ENCODE measurements around the gene SDR9C7.
"Not testable (repeated sequence)": the region's sequence is repeated elsewhere in the genome, so short reads cannot be mapped to it uniquely, and the experiment has no call there.

SDR9C7 gene

DNA sequence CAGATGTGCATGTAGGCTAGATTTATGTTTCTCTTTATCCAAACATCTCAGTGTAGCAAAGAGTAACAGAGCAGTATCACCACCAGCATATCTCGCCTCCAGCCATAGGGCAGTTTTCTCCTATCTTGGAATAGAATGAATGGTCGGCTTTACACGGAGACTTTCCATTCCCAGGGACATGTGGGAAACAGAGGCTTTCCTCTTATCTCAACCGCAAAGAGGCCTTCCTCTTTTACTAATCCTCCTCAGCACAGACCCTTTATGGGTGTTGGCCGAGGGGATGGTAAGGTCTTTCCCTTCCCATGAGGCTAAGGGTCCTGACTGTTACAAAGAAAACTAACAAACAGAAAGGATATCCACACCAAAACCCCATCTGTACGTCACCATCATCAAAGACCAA lies 34.7 kb upstream of the SDR9C7 start:
- DNase-seq (ENCODE audit: low read depth in 1 of 2, low spot score in 1 of 2); H3K27me3 ChIP-seq (ENCODE audit: insufficient read depth, poor library complexity, severe bottlenecking); H3K27ac ChIP-seq (replicated peaks); H3K4me3 ChIP-seq (replicated peaks; ENCODE audit: insufficient read depth, low read length): not testable (repeated sequence)
- TF ChIP-seq SPI1 (IDR thresholded peaks at IDR 0.05; ENCODE audit: borderline replicate concordance, low read depth): peak; percentile 63

DNA sequence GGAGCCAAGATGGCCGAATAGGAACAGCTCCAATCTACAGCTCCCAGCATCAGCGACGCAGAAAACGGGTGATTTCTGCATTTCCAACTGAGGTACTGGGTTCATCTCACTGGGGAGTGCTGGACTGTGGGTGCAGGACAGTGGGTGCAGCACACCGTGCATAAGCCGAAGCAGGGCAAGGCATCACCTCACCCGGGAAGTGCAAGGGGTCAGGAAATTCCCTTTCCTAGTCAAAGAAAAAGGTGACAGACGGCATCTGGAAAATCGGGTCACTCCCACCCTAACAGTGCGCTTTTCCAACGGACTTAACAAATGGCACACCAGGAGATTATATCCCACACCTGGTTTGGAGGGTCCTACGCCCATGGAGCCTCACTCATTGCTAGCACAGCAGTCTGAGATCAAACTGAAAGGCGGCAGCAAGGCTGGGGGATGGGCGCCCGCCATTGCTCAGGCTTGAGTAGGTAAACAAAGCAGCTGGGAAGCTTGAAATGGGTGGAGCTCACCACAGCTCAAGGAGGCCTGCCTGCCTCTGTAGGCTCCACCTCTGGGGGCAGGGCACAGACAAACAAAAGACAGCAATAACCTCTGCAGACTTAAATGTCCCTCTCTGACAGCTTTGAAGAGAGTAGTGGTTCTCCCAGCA lies 31.9 kb upstream of the SDR9C7 start:
- DNase-seq (ENCODE audit: low read depth in 1 of 2, low spot score in 1 of 2); H3K27me3 ChIP-seq (ENCODE audit: insufficient read depth, poor library complexity, severe bottlenecking); H3K4me3 ChIP-seq (replicated peaks; ENCODE audit: insufficient read depth, low read length); H3K27ac ChIP-seq (replicated peaks): not testable (repeated sequence)

DNA sequence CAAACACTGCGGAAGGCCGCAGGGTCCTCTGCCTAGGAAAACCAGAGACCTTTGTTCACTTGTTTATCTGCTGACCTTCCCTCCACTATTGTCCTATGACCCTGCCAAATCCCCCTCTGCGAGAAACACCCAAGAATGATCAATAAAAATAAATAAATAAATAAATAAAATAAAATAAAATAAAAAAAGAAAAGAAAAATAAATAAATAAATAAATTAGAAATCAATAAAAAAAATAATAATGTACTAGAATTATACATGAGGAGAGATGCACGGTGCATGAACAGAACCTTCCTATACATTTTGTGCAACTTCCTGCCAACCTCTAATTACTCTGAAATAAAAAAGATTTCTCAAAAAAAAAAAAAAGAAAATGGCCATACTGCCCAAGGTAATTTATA lies 30.9 kb upstream of the SDR9C7 start:
- H3K27me3 ChIP-seq (ENCODE audit: insufficient read depth, poor library complexity, severe bottlenecking); DNase-seq (ENCODE audit: low read depth in 1 of 2, low spot score in 1 of 2); H3K27ac ChIP-seq (replicated peaks); H3K4me3 ChIP-seq (replicated peaks; ENCODE audit: insufficient read depth, low read length): not testable (repeated sequence)

DNA sequence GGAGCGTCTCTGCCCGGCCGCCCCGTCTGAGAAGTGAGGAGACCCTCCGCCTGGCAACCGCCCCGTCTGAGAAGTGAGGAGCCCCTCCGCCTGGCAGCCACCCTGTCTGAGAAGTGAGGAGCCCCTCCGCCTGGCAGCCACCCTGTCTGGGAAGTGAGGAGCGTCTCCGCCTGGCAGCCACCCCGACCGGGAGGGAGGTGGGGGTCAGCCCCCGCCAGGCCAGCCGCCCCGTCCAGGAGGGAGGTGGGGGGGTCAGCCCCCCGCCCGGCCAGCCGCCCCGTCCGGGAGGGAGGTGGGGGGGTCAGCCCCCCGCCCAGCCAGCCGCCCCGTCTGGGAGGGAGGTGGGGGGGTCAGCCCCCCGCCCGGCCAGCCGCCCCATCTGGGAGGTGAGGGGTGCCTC lies 29.3 kb upstream of the SDR9C7 start:
- H3K27me3 ChIP-seq (ENCODE audit: insufficient read depth, poor library complexity, severe bottlenecking); DNase-seq (ENCODE audit: low read depth in 1 of 2, low spot score in 1 of 2); H3K27ac ChIP-seq (replicated peaks); H3K4me3 ChIP-seq (replicated peaks; ENCODE audit: insufficient read depth, low read length): not testable (repeated sequence)

DNA sequence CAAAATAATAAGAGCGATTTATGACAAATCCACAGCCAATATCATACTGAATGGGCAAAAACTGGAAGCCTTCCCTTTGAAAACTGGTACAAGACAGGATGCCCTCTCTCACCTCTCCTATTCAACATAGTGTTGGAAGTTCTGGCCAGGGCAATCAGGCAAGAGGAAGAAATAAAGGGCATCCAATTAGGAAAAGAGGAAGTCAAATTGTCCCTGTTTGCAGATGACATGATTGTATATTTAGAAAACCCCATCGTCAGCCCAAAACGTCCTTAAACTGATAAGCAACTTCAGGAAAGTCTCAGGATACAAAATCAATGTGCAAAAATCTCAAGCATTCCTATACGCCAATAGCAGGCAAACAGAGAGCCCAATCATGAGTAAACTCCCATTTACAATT lies 28.0 kb upstream of the SDR9C7 start:
- not testable (repeated sequence) for H3K27ac ChIP-seq (replicated peaks); H3K27me3 ChIP-seq (ENCODE audit: insufficient read depth, poor library complexity, severe bottlenecking); DNase-seq (ENCODE audit: low read depth in 1 of 2, low spot score in 1 of 2); H3K4me3 ChIP-seq (replicated peaks; ENCODE audit: insufficient read depth, low read length)
- TF ChIP-seq SPI1 (IDR thresholded peaks at IDR 0.05; ENCODE audit: borderline replicate concordance, low read depth): peak; percentile 64; the same call in 1 of the 2 replicates

DNA sequence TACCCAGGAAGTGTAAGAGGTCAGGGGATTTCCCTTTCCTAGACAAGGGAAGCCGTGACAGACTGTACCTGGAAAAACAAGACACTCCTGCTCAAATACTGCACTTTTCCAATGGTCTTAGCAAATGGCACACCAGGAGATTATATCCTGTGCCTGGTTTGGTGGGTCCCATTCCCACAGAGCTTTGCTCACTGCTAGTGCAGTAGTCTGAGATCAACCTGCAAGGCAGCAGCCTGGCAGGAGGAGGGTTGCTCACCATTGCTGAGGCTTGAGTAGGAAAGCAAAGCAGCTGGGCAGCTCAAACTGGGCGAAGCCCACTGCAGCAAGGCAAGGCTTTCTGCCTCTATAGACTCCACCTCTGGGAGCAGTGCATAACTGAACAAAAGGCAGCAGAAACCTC lies 24.2 kb upstream of the SDR9C7 start:
- H3K4me3 ChIP-seq (replicated peaks; ENCODE audit: insufficient read depth, low read length): no peak overlapping the region
- no peak for TF ChIP-seq POLR2AphosphoS5 (IDR thresholded peaks at IDR 0.05; ENCODE audit: low read depth)
- TF ChIP-seq, protein P1, sequence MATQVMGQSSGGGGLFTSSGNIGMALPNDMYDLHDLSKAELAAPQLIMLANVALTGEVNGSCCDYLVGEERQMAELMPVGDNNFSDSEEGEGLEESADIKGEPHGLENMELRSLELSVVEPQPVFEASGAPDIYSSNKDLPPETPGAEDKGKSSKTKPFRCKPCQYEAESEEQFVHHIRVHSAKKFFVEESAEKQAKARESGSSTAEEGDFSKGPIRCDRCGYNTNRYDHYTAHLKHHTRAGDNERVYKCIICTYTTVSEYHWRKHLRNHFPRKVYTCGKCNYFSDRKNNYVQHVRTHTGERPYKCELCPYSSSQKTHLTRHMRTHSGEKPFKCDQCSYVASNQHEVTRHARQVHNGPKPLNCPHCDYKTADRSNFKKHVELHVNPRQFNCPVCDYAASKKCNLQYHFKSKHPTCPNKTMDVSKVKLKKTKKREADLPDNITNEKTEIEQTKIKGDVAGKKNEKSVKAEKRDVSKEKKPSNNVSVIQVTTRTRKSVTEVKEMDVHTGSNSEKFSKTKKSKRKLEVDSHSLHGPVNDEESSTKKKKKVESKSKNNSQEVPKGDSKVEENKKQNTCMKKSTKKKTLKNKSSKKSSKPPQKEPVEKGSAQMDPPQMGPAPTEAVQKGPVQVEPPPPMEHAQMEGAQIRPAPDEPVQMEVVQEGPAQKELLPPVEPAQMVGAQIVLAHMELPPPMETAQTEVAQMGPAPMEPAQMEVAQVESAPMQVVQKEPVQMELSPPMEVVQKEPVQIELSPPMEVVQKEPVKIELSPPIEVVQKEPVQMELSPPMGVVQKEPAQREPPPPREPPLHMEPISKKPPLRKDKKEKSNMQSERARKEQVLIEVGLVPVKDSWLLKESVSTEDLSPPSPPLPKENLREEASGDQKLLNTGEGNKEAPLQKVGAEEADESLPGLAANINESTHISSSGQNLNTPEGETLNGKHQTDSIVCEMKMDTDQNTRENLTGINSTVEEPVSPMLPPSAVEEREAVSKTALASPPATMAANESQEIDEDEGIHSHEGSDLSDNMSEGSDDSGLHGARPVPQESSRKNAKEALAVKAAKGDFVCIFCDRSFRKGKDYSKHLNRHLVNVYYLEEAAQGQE (IDR thresholded peaks at IDR 0.05; ENCODE audit: insufficient replicate concordance, low read depth): no peak
- no peak for TF ChIP-seq GABPA (IDR thresholded peaks at IDR 0.05; ENCODE audit: low read depth)
- TF ChIP-seq SPI1 (IDR thresholded peaks at IDR 0.05; ENCODE audit: borderline replicate concordance, low read depth): no peak
- TF ChIP-seq, protein P2, sequence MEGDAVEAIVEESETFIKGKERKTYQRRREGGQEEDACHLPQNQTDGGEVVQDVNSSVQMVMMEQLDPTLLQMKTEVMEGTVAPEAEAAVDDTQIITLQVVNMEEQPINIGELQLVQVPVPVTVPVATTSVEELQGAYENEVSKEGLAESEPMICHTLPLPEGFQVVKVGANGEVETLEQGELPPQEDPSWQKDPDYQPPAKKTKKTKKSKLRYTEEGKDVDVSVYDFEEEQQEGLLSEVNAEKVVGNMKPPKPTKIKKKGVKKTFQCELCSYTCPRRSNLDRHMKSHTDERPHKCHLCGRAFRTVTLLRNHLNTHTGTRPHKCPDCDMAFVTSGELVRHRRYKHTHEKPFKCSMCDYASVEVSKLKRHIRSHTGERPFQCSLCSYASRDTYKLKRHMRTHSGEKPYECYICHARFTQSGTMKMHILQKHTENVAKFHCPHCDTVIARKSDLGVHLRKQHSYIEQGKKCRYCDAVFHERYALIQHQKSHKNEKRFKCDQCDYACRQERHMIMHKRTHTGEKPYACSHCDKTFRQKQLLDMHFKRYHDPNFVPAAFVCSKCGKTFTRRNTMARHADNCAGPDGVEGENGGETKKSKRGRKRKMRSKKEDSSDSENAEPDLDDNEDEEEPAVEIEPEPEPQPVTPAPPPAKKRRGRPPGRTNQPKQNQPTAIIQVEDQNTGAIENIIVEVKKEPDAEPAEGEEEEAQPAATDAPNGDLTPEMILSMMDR (IDR thresholded peaks at IDR 0.05; ENCODE audit: insufficient read depth, low read length): no peak
- no peaks in the 10 kb centered on the region for H3K27me3 ChIP-seq (ENCODE audit: insufficient read depth, poor library complexity, severe bottlenecking)
- no peak for DNase-seq (ENCODE audit: low read depth in 1 of 2, low spot score in 1 of 2)
- H3K27ac ChIP-seq (replicated peaks): no peak overlapping the region

DNA sequence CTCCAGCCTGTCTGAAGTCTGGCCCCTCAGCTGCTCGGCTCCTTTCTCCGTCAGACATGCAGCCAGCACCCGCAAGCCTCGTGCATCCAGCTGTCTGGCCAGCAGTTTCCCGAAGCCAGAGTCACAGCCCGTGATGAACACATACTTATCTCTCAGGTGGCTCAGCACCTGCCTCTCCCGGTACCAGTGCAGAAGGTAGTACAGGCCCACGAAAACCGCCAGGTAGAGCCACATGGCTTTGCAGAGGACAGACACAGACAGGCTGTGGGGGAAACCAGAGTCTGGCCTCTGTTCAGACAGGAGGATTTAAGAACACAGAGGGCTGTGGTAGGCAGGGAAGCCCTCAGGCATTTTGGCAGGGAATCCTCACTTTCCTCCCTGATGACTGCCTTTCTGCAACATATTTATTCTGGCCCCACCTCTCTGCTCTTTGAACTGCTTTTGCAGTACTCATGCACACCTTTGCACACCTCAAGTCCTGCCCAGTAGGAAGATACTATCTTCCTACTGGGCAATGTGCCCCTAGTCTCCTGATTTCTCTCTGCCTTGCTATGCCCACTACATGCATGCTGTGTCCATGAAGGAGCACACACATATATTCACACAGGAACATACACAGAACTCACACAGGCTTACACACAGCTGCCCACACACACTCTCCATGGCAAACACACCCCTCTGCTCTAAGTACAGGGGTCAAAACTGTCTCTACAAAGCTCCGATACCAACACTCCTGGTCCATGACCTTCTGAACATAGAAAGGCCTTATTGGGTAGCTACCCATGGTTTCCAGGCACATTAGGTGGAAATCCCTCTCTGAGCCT lies 23.2 kb upstream of the SDR9C7 start, which contains the start of gene RDH16:
Gene RDH16, minus strand, starts transcription at position 380 of the 824 bp plus-strand sequence. Its CDS starts 146 bp downstream, at position 234.
- DNase-seq (ENCODE audit: low read depth in 1 of 2, low spot score in 1 of 2): no peak
- TF ChIP-seq, protein P1 (IDR thresholded peaks at IDR 0.05; ENCODE audit: insufficient replicate concordance, low read depth): no peak
- TF ChIP-seq GABPA (IDR thresholded peaks at IDR 0.05; ENCODE audit: low read depth) (no peak), SPI1 (IDR thresholded peaks at IDR 0.05; ENCODE audit: borderline replicate concordance, low read depth) (no peak), POLR2AphosphoS5 (IDR thresholded peaks at IDR 0.05; ENCODE audit: low read depth) (no peak)
- TF ChIP-seq, protein P2 (IDR thresholded peaks at IDR 0.05; ENCODE audit: insufficient read depth, low read length): no peak
- H3K4me3 ChIP-seq (replicated peaks; ENCODE audit: insufficient read depth, low read length): no peak within 1 kb of the TSS
- H3K27me3 ChIP-seq (ENCODE audit: insufficient read depth, poor library complexity, severe bottlenecking): no peaks in the 10 kb centered on the region
- no peak within 1 kb of the TSS for H3K27ac ChIP-seq (replicated peaks)

Data from HL-60 (cell line).